ENCODE measurements around the gene OXCT2. TPM values are rescaled to one million over a fixed set of nuclear protein-coding genes. Genes with fewer than 3 reads are reported as not detected.

The OXCT2 gene
- total and polyA plus RNA-seq, 4 donors = 0.11 to 0.47 (median 0.15) TPM

GRCh38 chr1:39754026-39754570 lies 17.1 kb downstream of the OXCT2 start (continued):
- TF ChIP-seq GABPA (IDR thresholded peaks at IDR 0.05 in 1 of 2, conservative IDR thresholded peaks at IDR 0.05 in 1 of 2) (no peak), HNF4G (IDR thresholded peaks at IDR 0.05) (no peak)

DNA sequence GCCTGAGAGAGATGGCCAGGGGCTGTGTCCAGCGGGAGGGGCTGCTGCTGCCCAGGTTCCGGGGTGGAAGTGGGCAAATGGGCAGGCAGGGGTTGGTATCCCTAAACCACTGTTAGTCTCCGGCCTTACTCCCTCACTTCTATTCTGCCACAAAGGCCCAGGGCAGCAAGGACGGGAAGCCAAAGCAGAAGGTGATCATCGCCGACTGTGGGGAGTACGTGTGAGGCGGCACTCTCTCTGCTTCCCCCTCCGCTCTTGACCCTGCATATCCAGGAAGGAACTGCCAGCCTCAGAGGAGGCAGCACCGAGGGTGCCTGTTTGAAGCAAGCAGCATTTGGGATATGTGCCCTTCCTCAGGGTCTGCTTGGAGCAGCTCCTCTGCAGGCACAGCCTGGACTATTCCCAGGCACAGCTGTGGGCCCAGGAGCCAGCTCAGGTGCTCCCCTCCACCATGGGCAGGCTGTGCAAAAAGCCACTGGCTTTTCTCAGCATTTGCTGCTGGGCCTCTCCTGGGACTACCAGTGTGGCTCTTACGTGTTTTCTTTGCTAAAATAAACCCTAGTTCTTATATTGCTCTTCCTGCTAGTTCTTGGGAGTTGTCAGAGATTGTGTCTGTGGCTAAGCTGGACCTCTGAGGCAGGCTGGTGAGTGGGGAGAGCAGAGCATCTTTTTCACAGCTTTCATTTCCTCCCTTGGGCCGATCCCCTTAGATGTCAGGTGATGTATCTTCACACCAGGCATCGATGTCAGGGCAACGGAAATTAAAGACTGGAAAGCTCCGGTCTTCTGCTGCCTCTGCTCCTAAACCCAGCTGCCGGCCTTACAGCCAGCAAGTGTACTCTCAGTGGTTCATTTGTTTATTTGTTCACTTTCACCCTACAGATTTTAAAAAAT lies 17.8 kb downstream of the OXCT2 start:
- no peak overlapping the region for H3K27ac ChIP-seq (ENCODE audit: low read depth in 1 of 2, low read length in 2 of 2)
- DNase-seq (ENCODE audit: low spot score) = no peak
- 95% methylated on average over 16 of the region's 16 CpGs for WGBS
- no peak overlapping the region for H3K4me3 ChIP-seq (ENCODE audit: low read depth in 1 of 3, low read length in 3 of 3)
- H3K9me3 ChIP-seq (ENCODE audit: control insufficient read depth in 4 of 4, low read length in 3 of 4) = no peaks in the 10 kb centered on the region
- H3K27me3 ChIP-seq (ENCODE audit: control insufficient read depth in 4 of 4, insufficient read depth in 4 of 4, low read length in 3 of 4) = no peaks in the 10 kb centered on the region
- TF ChIP-seq FOXA2 (IDR thresholded peaks at IDR 0.05) (no peak), YY1 (IDR thresholded peaks at IDR 0.05) (no peak), NR2F2 (IDR thresholded peaks at IDR 0.05) (no peak), RAD21 (IDR thresholded peaks at IDR 0.05) (no peak), HNF4G (IDR thresholded peaks at IDR 0.05) (no peak), TAF1 (conservative IDR thresholded peaks at IDR 0.05) (no peak), FOXA1 (IDR thresholded peaks at IDR 0.05) (no peak), SP1 (IDR thresholded peaks at IDR 0.05) (no peak)
- TF ChIP-seq, protein P1, sequence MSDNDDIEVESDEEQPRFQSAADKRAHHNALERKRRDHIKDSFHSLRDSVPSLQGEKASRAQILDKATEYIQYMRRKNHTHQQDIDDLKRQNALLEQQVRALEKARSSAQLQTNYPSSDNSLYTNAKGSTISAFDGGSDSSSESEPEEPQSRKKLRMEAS (IDR thresholded peaks at IDR 0.05) = no peak
- no peaks in the 10 kb centered on the region for H3K4me1 ChIP-seq (ENCODE audit: control insufficient read depth in 4 of 4, insufficient read depth in 4 of 4, low read length in 3 of 4)
- peaks cover 18 to 89% (median 62%) of the 10 kb centered on the region in 4 donors for H3K36me3 ChIP-seq (ENCODE audit: control insufficient read depth in 4 of 4, insufficient read depth in 3 of 4, low read depth in 1 of 4, low read length in 3 of 4)
- no peak overlapping the region for H3K9ac ChIP-seq (ENCODE audit: low read depth in 1 of 2, low read length in 2 of 2)

- Histone ChIP-seq H3K4me1 (ENCODE audit: control insufficient read depth in 4 of 4, insufficient read depth in 4 of 4, low read length in 3 of 4) (no peaks in the 10 kb centered on the region), H3K9ac (ENCODE audit: low read depth in 1 of 2, low read length in 2 of 2) (no peak overlapping the region), H3K36me3 (ENCODE audit: control insufficient read depth in 4 of 4, insufficient read depth in 3 of 4, low read depth in 1 of 4, low read length in 3 of 4) (peaks cover 18 to 88% (median 65%) of the 10 kb centered on the region in 4 donors), H3K4me3 (ENCODE audit: low read depth in 1 of 3, low read length in 3 of 3) (no peak overlapping the region), H3K27ac (ENCODE audit: low read depth in 1 of 2, low read length in 2 of 2) (no peak overlapping the region), H3K27me3 (ENCODE audit: control insufficient read depth in 4 of 4, insufficient read depth in 4 of 4, low read length in 3 of 4) (no peaks in the 10 kb centered on the region), H3K9me3 (ENCODE audit: control insufficient read depth in 4 of 4, low read length in 3 of 4) (no peaks in the 10 kb centered on the region)
- DNase-seq (ENCODE audit: low spot score) = no peak
- WGBS = 94% methylated on average over 6 of the region's 6 CpGs
- no peak for TF ChIP-seq FOXA1 (IDR thresholded peaks at IDR 0.05)
- TF ChIP-seq NR2F2 (IDR thresholded peaks at IDR 0.05) = no peak
- TF ChIP-seq HNF4A (conservative IDR thresholded peaks at IDR 0.05) = no peak
- no peak for TF ChIP-seq JUND (IDR thresholded peaks at IDR 0.05)
- TF ChIP-seq SP1 (IDR thresholded peaks at IDR 0.05) = no peak
- TF ChIP-seq RAD21 (IDR thresholded peaks at IDR 0.05) = no peak
- TF ChIP-seq RXRA (IDR thresholded peaks at IDR 0.05) = no peak
- TF ChIP-seq YY1 (IDR thresholded peaks at IDR 0.05) = no peak
- no peak for TF ChIP-seq TAF1 (conservative IDR thresholded peaks at IDR 0.05)
- TF ChIP-seq EGR1 (IDR thresholded peaks at IDR 0.05; ENCODE audit: low read depth in 2 of 2) = no peak
- no peak for TF ChIP-seq HNF4G (IDR thresholded peaks at IDR 0.05)
- TF ChIP-seq, protein P2, sequence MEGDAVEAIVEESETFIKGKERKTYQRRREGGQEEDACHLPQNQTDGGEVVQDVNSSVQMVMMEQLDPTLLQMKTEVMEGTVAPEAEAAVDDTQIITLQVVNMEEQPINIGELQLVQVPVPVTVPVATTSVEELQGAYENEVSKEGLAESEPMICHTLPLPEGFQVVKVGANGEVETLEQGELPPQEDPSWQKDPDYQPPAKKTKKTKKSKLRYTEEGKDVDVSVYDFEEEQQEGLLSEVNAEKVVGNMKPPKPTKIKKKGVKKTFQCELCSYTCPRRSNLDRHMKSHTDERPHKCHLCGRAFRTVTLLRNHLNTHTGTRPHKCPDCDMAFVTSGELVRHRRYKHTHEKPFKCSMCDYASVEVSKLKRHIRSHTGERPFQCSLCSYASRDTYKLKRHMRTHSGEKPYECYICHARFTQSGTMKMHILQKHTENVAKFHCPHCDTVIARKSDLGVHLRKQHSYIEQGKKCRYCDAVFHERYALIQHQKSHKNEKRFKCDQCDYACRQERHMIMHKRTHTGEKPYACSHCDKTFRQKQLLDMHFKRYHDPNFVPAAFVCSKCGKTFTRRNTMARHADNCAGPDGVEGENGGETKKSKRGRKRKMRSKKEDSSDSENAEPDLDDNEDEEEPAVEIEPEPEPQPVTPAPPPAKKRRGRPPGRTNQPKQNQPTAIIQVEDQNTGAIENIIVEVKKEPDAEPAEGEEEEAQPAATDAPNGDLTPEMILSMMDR (IDR thresholded peaks at IDR 0.05; ENCODE audit: low read depth, low read length, missing input control) = no peak
- no peak for TF ChIP-seq REST (IDR thresholded peaks at IDR 0.05)
- no peak for TF ChIP-seq ATF3 (IDR thresholded peaks at IDR 0.05)
- TF ChIP-seq, protein P3, sequence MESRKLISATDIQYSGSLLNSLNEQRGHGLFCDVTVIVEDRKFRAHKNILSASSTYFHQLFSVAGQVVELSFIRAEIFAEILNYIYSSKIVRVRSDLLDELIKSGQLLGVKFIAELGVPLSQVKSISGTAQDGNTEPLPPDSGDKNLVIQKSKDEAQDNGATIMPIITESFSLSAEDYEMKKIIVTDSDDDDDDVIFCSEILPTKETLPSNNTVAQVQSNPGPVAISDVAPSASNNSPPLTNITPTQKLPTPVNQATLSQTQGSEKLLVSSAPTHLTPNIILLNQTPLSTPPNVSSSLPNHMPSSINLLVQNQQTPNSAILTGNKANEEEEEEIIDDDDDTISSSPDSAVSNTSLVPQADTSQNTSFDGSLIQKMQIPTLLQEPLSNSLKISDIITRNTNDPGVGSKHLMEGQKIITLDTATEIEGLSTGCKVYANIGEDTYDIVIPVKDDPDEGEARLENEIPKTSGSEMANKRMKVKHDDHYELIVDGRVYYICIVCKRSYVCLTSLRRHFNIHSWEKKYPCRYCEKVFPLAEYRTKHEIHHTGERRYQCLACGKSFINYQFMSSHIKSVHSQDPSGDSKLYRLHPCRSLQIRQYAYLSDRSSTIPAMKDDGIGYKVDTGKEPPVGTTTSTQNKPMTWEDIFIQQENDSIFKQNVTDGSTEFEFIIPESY (IDR thresholded peaks at IDR 0.05) = no peak
- TF ChIP-seq GABPA (IDR thresholded peaks at IDR 0.05 in 1 of 2, conservative IDR thresholded peaks at IDR 0.05 in 1 of 2) = no peak
- TF ChIP-seq, protein P1 (IDR thresholded peaks at IDR 0.05) = no peak
- TF ChIP-seq FOXA2 (IDR thresholded peaks at IDR 0.05) = no peak
Measured at GRCh38 chr1:39752703-39753102, 18.4 kb downstream of the OXCT2 start.
